Measurements from ENCODE around the gene OR2T6.
"Not testable (repeated sequence)": the region's sequence is repeated elsewhere in the genome, so short reads cannot be mapped to it uniquely, and the experiment has no call there.

The OR2T6 gene

DNA sequence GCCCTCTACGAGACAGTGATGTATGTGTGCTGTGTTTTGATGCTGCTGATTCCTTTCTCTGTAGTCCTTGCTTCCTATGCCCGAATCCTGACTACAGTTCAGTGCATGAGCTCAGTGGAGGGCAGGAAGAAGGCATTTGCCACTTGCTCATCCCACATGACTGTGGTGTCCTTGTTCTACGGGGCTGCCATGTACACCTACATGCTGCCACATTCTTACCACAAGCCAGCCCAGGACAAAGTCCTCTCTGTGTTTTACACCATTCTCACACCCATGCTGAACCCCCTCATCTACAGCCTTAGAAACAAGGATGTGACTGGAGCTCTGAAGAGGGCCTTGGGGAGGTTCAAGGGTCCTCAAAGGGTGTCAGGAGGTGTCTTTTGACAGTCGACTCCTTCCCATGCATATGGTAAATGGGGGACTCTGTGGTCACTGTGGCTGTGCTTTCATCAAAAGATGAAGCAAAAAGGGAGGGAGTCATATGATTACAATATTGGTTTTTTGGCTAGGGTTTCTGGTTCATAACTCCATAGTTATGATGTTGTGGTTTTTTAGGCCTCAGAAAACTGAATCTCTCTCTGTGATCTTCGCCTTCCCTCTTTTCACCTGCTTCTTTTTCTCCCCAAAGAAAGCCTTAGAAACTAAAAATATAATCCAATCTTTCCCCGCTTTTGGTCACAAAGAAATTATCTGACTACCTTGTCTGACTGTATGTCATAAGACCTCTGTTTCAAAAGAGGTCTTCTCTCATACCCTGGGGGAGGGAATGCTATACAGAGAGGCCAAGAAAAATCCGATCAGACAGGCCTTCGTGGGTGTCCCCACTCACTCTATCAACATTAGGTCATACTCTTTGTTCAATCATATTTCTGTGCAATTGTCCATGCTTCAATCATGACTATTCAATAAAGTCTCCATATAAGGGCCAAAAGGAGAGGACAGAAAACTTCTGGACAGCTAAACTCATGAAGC lies 31.5 kb downstream of the OR2T6 start:
- TF ChIP-seq, protein P1, sequence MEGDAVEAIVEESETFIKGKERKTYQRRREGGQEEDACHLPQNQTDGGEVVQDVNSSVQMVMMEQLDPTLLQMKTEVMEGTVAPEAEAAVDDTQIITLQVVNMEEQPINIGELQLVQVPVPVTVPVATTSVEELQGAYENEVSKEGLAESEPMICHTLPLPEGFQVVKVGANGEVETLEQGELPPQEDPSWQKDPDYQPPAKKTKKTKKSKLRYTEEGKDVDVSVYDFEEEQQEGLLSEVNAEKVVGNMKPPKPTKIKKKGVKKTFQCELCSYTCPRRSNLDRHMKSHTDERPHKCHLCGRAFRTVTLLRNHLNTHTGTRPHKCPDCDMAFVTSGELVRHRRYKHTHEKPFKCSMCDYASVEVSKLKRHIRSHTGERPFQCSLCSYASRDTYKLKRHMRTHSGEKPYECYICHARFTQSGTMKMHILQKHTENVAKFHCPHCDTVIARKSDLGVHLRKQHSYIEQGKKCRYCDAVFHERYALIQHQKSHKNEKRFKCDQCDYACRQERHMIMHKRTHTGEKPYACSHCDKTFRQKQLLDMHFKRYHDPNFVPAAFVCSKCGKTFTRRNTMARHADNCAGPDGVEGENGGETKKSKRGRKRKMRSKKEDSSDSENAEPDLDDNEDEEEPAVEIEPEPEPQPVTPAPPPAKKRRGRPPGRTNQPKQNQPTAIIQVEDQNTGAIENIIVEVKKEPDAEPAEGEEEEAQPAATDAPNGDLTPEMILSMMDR (IDR thresholded peaks at IDR 0.05; ENCODE audit: extremely low read depth, missing control alignments), result no peak
- DNase-seq (ENCODE audit: low spot score), result no peak

DNA sequence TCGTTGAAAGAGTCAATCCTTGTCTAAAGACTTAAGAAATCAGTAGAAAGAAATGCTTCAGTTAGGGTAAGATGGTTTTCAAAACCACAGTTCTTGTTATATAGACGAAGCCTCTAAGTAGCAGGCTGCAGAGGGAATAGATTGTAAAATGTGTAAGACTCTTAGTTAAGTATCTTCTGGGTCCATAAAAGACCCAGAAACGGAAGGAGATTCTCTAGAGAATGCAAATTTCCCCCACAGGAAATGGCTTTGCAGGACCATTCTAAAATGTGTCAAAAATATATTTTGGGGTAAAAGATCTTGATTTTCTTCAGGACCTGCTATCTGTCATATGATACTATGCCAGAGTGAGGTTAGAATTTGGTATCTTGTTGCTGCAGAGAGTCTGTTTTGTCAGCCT lies 40.7 kb downstream of the OR2T6 start:
- TF ChIP-seq, protein P1 (IDR thresholded peaks at IDR 0.05; ENCODE audit: extremely low read depth, missing control alignments), result no peak
- DNase-seq (ENCODE audit: low spot score), result no peak

DNA sequence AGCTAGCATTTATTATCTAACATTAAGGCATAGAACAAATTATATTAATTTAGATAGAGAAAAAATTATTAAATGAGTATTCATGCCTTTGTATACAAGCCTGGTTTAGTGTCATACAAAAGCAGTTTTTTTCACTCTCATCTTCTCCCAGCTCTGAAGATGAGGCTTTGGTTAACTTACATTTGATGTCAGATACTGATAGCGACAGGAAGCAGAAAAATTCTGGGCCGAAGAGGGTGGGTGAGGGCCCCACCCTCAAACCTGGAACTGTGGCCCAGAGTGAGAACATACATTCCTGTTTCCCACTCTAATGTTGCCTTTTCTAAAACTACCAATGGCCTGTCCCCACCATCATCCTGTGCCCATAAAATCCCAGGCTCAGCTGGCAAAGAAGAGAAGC lies 42.3 kb downstream of the OR2T6 start:
- no peak for DNase-seq (ENCODE audit: low spot score)
- TF ChIP-seq, protein P1 (IDR thresholded peaks at IDR 0.05; ENCODE audit: extremely low read depth, missing control alignments), result no peak

DNA sequence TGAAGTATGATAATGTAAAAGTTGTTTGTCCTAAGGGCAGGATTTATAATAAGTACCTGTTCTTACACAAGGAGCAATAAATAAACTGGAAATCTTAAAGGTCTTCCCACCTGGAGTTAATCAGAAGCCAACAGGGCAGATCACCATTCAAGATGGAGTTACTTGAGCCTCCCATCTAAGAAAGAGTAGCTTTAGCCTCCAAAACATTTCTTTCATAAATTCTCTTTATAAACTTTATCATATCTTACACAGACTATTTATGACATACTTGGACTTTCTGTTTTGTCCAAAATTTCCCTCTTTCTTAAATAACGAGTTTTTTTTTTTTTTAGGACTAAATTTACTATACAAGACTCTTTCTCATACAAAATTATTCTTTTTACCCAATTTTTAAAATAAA lies 45.8 kb downstream of the OR2T6 start:
- no peak for DNase-seq (ENCODE audit: low spot score)
- TF ChIP-seq, protein P1 (IDR thresholded peaks at IDR 0.05; ENCODE audit: extremely low read depth, missing control alignments), result no peak

DNA sequence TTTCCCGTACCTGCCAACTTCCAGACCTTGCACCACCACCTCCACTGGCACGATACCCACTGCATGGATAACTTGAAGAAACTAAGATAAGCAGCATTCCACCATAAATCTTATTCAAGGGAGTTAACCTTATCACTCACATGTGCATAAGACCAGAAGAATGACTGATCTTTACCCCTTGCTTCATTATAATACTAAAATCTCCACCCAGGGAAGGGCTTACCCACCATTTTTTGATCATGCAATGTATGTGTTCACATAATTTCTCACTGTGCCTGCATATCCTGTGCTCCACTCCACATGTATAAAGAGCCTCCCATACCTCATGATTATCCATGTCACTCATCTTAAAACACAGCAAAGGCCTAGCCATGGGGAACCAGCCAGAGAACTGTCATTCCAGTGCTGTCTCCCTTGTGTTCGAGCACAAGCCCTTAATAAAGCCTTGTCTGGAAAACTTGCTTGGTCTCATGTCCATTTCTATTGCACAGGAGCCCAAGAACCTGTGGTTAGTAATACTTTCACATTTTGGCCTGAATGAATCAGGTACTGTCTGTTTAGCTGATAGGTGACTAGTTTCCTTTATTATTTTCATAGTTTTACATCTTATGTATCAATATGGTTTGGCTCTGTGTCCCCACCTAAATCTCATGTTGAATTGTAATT lies 52.1 kb downstream of the OR2T6 start:
- DNase-seq (ENCODE audit: low spot score), result not testable (repeated sequence)

DNA sequence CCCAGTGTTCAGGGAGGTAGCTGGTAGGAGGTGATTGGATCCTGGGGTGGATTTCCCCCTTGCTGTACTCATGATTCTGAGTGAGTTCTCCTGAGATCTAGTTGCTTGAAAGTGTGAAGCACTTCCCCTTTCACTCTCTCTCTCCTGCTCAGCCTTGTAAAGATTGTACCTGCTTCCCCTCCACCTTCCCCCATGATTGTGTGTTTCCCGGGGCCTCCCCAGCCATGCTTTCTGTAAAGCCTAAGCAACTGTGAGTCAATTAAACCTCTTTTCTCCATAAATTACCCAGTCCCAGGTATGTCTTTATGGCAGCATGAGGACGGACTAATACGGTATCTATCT lies 52.6 kb downstream of the OR2T6 start:
- not testable (repeated sequence) for DNase-seq (ENCODE audit: low spot score)

DNA sequence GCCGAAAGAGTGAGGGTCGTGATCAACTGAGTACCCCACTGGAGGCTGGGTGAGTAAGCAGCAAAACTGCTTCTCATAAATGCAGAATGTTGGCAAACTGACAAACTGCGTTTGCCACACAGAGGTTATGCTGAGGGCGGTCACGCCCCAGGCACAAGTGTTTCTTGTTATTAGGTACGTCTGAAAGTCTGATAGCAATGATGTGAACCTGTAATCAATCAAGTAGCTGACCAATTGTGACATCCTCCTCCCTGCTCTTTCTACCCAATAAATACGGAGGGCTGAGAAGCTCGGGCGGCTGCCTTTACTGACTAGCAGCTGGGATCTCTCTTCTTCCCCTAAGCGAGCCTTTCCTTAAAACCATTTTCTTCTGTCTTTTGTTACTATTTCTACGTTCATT lies 56.1 kb downstream of the OR2T6 start:
- DNase-seq (ENCODE audit: low spot score), result not testable (repeated sequence)

DNA sequence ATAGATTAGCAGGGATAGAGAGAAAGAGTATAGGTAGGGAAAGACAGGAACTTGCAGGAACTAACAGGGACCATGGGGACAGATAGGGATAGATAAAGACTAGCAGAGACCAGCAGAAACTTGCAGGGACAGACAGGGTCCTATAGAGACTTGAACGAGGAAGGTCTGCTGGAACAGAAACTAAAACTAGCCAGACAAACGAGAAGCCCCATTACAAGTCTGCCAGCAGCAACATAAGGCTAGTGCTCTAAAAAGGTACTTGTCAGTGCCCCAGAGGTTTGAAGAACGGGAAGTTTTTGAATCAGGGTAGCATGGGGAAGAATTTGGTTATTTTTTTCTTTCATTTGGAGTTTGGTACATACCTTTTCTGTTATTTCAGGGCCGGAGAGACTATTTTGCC lies 56.7 kb downstream of the OR2T6 start:
- DNase-seq (ENCODE audit: low spot score), result not testable (repeated sequence)

DNA sequence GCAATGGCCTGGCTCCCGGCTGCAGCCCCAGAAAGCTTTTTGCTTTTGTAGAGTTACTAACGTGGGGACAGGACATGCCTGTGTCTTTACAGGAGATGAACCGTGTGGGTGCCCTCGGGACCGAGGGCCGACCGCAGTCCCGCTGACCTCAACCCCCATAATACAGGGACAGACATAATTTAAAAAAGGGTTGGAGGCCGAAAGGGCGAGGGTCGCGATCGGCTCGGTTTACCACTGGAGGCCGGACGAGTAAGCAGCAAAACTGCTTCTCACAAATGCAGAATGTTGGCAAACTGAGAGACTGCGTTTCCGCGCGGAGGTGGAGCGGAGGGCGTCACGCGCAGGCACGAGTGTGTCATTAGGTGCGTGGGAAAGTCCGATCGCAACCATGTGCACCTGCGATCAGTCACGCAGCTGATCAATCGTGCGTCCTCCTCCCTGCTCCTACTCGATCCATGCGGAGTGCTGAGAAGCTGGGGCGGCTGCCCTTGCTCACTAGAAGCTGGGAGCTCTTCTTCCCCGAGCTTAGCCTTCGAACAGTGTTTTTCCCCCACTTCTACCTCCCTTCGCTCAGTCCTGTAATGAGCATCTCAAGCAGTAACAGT lies 58.4 kb downstream of the OR2T6 start:
- DNase-seq (ENCODE audit: low spot score), result not testable (repeated sequence)

DNA sequence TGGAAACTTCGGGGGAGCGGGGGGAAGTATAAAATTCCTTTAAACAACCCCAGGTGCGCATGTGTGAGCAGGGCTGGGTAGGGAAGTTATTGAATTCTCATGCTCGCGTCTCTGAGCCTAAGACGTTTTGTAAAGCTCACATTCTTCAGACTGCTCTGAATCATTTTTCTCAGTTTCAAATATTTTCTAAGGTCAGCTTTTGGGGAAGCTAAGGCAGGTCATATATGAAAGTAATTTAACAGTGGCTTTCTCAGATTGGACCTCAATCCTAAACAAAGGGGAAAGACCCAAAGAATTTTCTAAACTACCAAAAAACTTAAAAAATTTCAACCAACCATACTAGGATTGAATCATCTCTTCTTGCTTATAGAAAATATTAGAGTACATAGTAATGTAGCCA lies 59.4 kb downstream of the OR2T6 start:
- DNase-seq (ENCODE audit: low spot score), result not testable (repeated sequence)

DNA sequence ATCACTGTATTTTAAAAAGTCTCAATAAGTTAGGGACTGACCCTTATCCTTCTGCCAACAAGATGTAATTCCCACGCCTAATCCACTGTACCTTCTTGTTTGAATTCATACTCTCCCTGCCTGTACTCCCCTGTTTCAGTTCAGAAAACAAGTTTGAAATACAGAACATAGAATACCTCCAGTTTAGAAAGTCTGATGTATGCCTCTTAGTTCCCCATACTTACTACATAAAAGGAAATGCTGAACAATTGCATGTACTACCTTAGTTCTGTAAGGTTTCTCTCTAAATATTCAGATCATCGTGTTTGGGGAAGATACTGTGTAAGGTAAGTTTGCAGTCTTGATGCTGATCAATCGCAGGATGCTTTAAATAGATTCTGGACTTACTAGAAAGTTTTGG lies 60.8 kb downstream of the OR2T6 start:
- not testable (repeated sequence) for DNase-seq (ENCODE audit: low spot score)

DNA sequence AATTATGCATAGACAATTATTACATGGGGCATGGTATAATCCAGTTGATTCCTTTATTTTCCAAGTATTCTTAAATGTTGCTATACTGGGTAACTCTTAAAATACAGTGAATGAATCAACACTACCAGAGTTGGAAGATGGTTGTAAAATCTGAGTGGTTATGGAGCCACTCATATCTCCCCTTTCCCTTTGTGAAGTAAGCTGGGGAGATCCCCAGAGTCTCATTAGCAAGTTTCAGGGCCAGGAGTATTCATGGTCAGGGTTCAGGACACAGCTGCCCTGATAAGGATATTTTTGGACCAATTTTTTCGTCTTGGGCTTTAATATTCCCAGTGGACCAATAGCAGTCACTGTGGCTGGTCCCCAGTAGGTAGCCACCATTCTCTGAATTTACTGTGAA lies 63.1 kb downstream of the OR2T6 start:
- not testable (repeated sequence) for DNase-seq (ENCODE audit: low spot score)

DNA sequence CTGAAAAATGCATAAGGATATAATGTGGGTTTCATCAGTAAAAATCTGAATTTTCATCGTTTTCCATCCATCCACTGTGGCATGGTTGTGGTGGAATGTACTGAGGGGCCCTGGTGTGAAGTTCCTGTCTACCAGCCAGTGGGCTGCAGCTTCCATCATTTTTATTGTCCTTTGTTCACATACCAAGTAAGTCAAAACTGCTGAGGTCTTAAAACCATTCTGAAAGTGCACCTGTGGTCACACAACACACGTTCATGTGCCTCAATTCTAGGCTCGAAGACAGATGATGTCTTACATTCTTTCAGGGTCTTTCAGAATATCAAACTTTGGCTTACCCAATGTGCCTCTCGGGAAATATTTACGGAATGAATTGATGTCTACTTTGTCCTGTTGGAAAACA lies 63.7 kb downstream of the OR2T6 start:
- DNase-seq (ENCODE audit: low spot score), result not testable (repeated sequence)

All from GM20000 (cell line).